ENCODE data around the gene ZNF207.

DNA sequence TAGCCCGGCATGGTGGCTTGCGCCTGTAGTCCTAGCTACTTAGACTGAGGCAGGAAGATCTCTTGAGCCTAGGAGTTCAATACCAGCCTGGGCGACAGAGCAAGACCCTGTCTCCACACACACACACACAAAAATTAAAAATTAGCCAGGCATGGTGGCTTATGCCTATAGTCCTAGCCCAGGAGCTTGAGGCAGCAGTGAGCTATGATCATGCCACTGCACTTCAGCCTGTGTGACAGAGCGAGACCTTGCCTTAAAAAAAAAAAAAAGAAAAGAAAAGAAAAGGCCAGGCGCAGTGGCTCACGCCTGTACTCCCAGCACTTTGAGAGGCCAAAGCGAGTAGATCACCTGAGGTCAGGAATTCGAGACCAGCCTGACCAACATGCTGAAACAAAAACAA, 31.9 kb upstream of the ZNF207 start:
- TF ChIP-seq PCBP1 (IDR thresholded peaks at IDR 0.05; ENCODE audit: low read depth, low read length, poor library complexity, severe bottlenecking) (no peak), POLR2A (conservative IDR thresholded peaks at IDR 0.05) (no peak), ZNF324 (CRISPR knock-in tag; IDR thresholded peaks at IDR 0.05) (no peak), HDAC1 (IDR thresholded peaks at IDR 0.05) (no peak), ADNP (tag; IDR thresholded peaks at IDR 0.05) (no peak), ARHGAP35 (IDR thresholded peaks at IDR 0.05; ENCODE audit: partially characterized antibody) (no peak)
- TF ChIP-seq, protein P1, sequence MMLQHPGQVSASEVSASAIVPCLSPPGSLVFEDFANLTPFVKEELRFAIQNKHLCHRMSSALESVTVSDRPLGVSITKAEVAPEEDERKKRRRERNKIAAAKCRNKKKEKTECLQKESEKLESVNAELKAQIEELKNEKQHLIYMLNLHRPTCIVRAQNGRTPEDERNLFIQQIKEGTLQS (IDR thresholded peaks at IDR 0.05): no peak
- TF ChIP-seq, protein P1 (CRISPR knock-in tag; conservative IDR thresholded peaks at IDR 0.05): no peak
- TF ChIP-seq, protein P2, sequence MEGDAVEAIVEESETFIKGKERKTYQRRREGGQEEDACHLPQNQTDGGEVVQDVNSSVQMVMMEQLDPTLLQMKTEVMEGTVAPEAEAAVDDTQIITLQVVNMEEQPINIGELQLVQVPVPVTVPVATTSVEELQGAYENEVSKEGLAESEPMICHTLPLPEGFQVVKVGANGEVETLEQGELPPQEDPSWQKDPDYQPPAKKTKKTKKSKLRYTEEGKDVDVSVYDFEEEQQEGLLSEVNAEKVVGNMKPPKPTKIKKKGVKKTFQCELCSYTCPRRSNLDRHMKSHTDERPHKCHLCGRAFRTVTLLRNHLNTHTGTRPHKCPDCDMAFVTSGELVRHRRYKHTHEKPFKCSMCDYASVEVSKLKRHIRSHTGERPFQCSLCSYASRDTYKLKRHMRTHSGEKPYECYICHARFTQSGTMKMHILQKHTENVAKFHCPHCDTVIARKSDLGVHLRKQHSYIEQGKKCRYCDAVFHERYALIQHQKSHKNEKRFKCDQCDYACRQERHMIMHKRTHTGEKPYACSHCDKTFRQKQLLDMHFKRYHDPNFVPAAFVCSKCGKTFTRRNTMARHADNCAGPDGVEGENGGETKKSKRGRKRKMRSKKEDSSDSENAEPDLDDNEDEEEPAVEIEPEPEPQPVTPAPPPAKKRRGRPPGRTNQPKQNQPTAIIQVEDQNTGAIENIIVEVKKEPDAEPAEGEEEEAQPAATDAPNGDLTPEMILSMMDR (IDR thresholded peaks at IDR 0.05 in 2 of 3, conservative IDR thresholded peaks at IDR 0.05 in 1 of 3; ENCODE audit: insufficient read depth in 2 of 3, low read depth in 1 of 3, low read length in 3 of 3): no peak
